Activated T-helper 2 cell treated with anti-CD3 and anti-CD28 coated beads, Interferon-gamma antibody, Interleukin-2, Interleukin-4, amounts not matched to agents 10 μg/mL and 5 μg/mL and 100 μg/mL, durations not matched to agents 14 hours and 24 hours and 36 hours (primary cell): ENCODE data around the gene DBP. TPM values are rescaled to one million over a fixed set of nuclear protein-coding genes. Genes with fewer than 3 reads are reported as not detected.

Source experiments
- DNase-seq: peaks from one replicate; pipeline ENCODE4 v3.0.0; 2021; ENCODE audit warnings: low spot score
- H3K27ac Mint-ChIP-seq: one replicate; pipeline ENCODE4 v1.8.0; 2021; ENCODE audit warnings: mixed read lengths
- H3K27me3 Mint-ChIP-seq: one replicate; pipeline ENCODE4 v1.8.0; 2021; ENCODE audit warnings: low read depth, mixed read lengths
- H3K36me3 Mint-ChIP-seq: one replicate; pipeline ENCODE4 v1.8.0; 2021; ENCODE audit warnings: low read depth, mixed read lengths
- H3K4me1 Mint-ChIP-seq: one replicate; pipeline ENCODE4 v1.8.0; 2021; ENCODE audit warnings: low read depth, mixed read lengths
- H3K4me3 Mint-ChIP-seq: one replicate; pipeline ENCODE4 v1.8.0; 2021; ENCODE audit warnings: low read depth, mild to moderate bottlenecking, moderate library complexity, mixed read lengths
- H3K9me3 Mint-ChIP-seq: one replicate; pipeline ENCODE4 v1.8.0; 2021; ENCODE audit warnings: mixed read lengths
- intact Hi-C: fragments of 100-400 bp; cut with micrococcal nuclease; formaldehyde crosslinking; loops from one replicate; pipeline ENCODE4 v1.15.1; 2023
- total RNA-seq: library from RNA; stranded (reverse); gene quantifications from 2 replicates; pipeline ENCODE4 v1.2.3, GENCODE V29; 2022

The DBP gene
- total RNA-seq, 1 donor from 2014 or later: 7.3 TPM

DNA sequence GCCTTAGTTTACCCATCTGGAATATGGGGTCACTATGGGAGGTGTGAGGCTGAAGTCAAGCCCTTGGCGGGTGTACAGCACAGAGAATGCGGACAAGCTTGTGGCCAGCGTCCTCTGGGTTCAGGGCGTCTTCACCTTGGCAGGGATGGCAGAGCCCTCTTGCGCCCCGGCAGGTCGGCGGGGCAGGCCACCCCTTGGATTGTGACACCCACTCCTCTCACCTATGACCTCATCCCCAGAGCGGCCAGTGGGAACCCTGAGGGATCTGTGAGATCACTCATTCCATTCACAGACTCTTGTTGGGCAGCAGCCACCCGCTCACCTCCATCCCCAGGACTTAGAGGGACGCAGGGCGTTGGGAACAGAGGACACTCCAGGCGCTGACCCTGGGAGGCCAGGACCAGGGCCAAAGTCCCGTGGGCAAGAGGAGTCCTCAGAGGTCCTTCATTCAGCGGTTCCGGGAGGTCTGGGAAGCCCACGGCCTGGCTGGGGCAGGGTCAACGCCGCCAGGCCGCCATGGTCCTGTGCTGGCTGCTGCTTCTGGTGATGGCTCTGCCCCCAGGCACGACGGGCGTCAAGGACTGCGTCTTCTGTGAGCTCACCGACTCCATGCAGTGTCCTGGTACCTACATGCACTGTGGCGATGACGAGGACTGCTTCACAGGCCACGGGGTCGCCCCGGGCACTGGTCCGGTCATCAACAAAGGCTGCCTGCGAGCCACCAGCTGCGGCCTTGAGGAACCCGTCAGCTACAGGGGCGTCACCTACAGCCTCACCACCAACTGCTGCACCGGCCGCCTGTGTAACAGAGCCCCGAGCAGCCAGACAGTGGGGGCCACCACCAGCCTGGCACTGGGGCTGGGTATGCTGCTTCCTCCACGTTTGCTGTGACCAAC is 30.5 kb downstream of the DBP start, which contains the start of gene SPACA4:
Gene SPACA4, plus strand, starts transcription at position 280 of the 896 bp plus-strand sequence. Its CDS starts 237 bp downstream, at position 517.
- no peaks in the 10 kb centered on the region for H3K36me3 Mint-ChIP-seq
- peaks cover 2% of the 10 kb centered on the region for H3K4me1 Mint-ChIP-seq
- H3K27ac Mint-ChIP-seq: no peak within 1 kb of the TSS
- no peak for DNase-seq
- H3K9me3 Mint-ChIP-seq: no peaks in the 10 kb centered on the region
- no peaks in the 10 kb centered on the region for H3K27me3 Mint-ChIP-seq
- intact Hi-C loops: no loop called here
- no peak within 1 kb of the TSS for H3K4me3 Mint-ChIP-seq

DNA sequence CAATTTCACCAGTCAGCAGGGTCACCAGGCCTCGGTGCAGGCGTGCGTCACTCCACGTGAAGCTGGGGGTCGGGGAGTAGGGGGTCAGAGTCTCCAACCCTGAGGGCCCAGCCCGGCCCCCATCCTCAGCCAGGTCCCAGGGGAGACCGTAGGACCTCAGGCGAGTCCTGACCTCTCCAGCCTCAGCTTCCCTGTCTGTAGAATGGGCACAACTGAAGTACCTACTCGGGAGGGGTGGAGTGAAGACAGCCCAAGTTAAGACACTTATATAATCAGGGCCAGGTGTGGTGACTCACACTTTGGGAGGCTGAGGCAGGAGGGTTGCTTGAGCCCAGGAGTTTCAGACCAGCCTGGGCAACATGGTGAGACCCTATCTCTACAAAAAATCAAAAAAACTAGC is 33.3 kb downstream of the DBP start:
- H3K36me3 Mint-ChIP-seq: no peaks in the 10 kb centered on the region
- DNase-seq: no peak
- peaks cover under 1% of the 10 kb centered on the region for H3K4me1 Mint-ChIP-seq
- no peak overlapping the region for H3K4me3 Mint-ChIP-seq
- intact Hi-C loops: no loop called here
- H3K27ac Mint-ChIP-seq: no peak overlapping the region
- no peaks in the 10 kb centered on the region for H3K9me3 Mint-ChIP-seq
- H3K27me3 Mint-ChIP-seq: no peaks in the 10 kb centered on the region

DNA sequence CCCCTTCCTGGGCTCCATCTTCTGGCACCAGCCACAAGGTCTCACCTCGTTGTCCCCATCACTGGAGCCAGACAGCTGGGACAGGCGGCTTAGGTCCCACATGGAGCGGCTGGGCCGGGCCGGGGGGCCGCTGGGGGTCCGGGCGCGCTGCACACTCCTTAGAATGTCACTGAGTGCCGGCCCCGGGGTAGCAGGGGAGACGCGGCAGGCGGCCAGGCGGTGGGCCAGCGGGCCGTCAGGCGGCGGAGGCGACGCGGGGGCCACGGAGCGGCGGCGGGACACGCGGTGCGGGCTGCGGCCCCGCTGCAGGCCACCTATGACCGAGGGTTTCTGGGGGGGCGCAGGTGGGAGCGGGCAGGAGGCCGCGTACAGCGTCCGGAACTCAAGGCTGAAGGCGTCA is 33.7 kb downstream of the DBP start:
- H3K4me1 Mint-ChIP-seq: no peaks in the 10 kb centered on the region
- no peaks in the 10 kb centered on the region for H3K36me3 Mint-ChIP-seq
- intact Hi-C loops: no loop called here
- no peak overlapping the region for H3K27ac Mint-ChIP-seq
- H3K9me3 Mint-ChIP-seq: no peaks in the 10 kb centered on the region
- no peak for DNase-seq
- no peaks in the 10 kb centered on the region for H3K27me3 Mint-ChIP-seq
- no peak overlapping the region for H3K4me3 Mint-ChIP-seq

DNA sequence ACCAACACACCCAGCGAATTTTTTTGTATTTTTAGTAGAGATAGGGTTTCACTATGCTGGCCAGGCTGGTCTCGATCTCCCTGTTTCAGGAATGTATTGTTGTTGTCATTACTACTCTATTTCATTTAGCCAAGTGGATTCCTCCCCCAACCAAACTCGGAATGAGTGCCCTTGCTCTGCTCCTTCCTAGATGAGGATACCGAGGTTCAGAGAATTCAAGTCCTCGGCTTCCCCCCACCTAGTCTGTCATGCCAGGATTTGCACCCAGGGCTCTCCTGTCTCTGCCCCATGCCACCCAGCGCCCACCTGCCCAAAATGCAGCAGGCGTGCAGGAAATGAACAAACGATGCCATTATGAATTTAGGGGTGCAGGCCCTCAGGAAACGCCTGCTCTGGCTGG is 34.2 kb downstream of the DBP start:
- H3K4me1 Mint-ChIP-seq: no peaks in the 10 kb centered on the region
- no peaks in the 10 kb centered on the region for H3K36me3 Mint-ChIP-seq
- no peak for DNase-seq
- H3K9me3 Mint-ChIP-seq: no peaks in the 10 kb centered on the region
- no peaks in the 10 kb centered on the region for H3K27me3 Mint-ChIP-seq
- H3K27ac Mint-ChIP-seq: no peak overlapping the region
- intact Hi-C loops: no loop called here
- no peak overlapping the region for H3K4me3 Mint-ChIP-seq

DNA sequence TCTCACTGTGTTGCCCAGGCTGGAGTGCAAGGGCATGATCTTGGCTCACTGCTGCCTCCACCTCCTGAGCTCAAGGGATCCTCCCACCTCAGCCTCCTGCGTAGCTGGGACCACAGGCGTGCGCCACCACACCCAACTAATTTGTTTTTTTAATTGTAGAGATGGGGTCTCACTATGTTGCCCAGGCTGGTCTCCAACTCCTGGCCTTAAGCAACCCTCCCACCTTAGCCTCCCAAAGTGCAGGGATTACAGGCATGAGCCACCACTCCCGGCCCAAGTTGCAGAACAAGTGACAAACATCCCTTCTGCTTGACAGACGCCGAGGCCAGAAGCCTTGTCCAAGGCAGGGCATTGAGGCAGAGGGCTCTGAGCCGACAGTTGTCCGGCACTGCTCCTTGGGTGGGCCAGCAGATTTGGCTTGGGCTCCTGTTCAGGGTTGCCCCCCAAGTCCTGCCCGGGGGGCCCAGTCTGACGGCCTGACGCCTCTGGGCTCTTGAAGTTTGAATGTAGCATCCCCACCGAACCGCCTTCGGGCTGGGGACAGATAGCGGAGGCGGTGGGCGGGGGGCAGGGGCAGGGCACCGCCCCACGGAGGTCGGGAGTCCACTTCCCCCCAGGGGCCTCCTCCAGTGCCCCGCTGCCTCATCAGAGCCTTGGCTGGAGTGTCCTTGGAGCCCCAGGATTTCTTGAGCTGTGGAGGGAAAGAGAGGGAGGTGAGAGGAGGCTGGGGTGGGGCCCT is 36.3 kb downstream of the DBP start:
- Mint-ChIP-seq H3K9me3 (no peaks in the 10 kb centered on the region), H3K4me3 (no peak overlapping the region), H3K27ac (no peak overlapping the region), H3K27me3 (no peaks in the 10 kb centered on the region), H3K4me1 (peaks cover 4% of the 10 kb centered on the region), H3K36me3 (no peaks in the 10 kb centered on the region)
- no peak for DNase-seq
- intact Hi-C loops: no loop called here

DNA sequence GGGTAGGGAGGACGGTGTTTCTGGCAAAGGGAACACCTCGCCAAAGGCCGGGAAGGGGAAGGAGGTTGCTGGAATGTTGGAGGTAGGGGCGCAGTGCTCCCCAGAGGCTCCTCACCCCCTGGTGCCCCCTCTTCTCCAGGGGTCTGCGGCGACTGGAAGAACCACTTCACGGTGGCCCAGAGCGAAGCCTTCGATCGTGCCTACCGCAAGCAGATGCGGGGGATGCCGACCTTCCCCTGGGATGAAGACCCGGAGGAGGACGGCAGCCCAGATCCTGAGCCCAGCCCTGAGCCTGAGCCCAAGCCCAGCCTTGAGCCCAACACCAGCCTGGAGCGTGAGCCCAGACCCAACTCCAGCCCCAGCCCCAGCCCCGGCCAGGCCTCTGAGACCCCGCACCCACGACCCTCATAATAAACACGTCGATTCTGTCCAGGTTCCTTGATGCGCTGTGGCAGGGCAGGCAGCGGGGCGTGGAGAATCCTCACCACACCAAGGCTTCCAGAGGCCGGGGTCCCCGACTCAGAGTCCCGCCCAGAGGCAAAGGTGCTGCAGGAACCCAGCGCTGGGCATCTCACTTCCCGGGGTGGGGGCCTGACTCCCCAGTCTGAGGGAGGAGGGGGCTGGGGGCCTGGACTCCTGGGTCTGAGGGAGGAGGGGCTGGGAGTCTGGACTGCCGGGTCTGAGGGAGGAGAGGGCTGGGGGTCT is 38.0 kb downstream of the DBP start:
- peaks cover 5% of the 10 kb centered on the region for H3K4me1 Mint-ChIP-seq
- H3K9me3 Mint-ChIP-seq: no peaks in the 10 kb centered on the region
- no peak overlapping the region for H3K27ac Mint-ChIP-seq
- intact Hi-C loops: no loop called here
- no peak for DNase-seq
- no peaks in the 10 kb centered on the region for H3K36me3 Mint-ChIP-seq
- no peaks in the 10 kb centered on the region for H3K27me3 Mint-ChIP-seq
- no peak overlapping the region for H3K4me3 Mint-ChIP-seq

DNA sequence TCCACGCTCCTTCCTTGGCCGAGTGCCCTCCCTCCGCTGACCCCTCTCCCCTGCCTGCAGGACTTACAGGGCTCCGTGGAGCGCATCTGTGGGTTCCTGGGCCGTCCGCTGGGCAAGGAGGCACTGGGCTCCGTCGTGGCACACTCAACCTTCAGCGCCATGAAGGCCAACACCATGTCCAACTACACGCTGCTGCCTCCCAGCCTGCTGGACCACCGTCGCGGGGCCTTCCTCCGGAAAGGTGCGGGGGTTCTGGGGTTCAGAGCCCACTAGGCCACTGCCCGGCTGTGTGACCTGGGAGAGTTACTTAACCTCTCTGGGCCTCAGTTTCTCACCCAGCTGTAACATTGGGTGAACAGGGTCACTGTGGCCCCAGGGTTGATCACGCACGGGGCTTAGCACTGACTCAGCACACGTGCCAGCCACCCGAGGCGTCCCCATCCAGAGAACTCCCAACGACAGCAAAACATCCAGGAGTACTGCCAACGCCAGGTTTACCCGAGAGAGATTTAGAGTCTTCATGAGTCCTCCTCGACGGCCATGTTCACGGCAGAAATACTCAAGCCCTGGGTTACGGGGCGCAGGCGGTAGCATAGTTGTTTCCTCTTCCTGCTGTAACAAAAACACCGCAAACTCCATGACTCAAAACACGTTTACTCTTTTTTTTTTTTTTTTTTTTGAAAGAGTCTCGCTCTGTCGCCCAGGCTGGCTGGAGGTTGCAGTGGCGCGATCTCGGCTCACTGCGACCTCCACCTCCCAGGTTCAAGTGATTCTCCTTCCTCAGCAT is 40.3 kb downstream of the DBP start:
- peaks cover 8% of the 10 kb centered on the region for H3K4me1 Mint-ChIP-seq
- H3K27ac Mint-ChIP-seq: peak overlapping the region; percentile 75
- intact Hi-C loops: no loop called here
- H3K4me3 Mint-ChIP-seq: peak overlapping the region; percentile 76
- no peaks in the 10 kb centered on the region for H3K9me3 Mint-ChIP-seq
- peak; percentile 37 for DNase-seq
- H3K27me3 Mint-ChIP-seq: no peaks in the 10 kb centered on the region
- no peaks in the 10 kb centered on the region for H3K36me3 Mint-ChIP-seq

DNA sequence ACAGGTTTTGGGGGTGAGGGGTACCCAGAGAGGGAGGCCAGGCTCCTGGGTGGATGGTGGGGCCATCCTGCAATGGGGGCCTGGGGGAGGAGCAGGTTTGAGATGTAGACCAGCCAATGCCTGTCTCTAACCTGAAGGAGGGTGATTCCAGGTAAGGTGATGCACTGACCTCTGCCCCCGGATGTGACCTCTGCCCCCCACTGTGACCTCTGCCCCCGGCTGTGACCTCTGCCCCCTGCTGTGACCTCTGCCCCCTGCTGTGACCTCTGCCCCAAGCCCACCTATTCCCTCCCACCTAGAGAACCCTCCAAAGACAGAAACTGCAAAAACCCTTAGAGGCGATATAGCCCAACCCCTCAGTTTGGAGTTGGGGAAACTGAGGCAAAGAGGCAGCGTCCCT is 40.9 kb downstream of the DBP start:
- H3K9me3 Mint-ChIP-seq: no peaks in the 10 kb centered on the region
- H3K27me3 Mint-ChIP-seq: peaks cover 1% of the 10 kb centered on the region
- H3K27ac Mint-ChIP-seq: no peak overlapping the region
- H3K4me1 Mint-ChIP-seq: peaks cover 9% of the 10 kb centered on the region
- intact Hi-C loops: no loop called here
- peak overlapping the region; percentile 76 for H3K4me3 Mint-ChIP-seq
- no peaks in the 10 kb centered on the region for H3K36me3 Mint-ChIP-seq
- no peak for DNase-seq

DNA sequence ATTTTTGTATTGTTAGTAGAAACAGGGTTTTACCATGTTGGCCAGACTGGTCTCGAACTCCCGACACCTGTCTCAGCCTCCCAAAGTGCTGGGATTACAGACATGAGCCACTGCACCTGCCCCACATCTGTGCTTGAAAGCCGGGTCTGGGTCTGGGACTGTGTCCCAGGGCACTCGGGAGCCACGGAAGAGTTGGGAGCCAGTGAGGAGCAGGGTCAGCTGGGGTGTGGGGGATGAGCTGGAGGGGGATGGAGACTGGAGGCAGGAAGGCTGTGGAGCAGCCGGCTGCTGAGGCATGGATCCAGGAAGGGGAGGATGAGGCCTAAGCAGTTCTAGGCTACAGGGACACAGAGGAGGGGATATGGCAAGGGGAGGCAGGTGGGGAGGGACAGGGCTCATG is 41.3 kb downstream of the DBP start:
- H3K9me3 Mint-ChIP-seq: no peaks in the 10 kb centered on the region
- peaks cover 9% of the 10 kb centered on the region for H3K4me1 Mint-ChIP-seq
- H3K27ac Mint-ChIP-seq: no peak overlapping the region

DNA sequence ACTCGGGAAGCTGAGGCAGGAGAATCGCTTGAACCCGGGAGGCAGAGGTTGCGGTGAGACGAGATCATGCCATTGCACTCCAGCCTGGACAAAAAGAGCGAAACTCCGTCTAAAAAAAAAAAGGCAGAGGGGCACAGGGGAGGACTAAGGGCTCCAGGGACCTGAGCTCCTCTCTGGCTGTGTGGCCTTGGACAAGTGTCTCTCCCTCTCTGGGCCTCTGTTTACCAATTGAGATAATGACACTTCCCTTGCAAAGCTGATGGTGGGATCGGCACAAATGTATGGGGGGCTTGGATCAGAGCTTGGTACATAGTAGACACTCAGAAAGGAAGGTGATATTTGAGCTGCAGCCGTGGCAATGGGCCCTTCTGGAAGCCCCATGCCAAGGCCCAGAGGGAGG is 42.0 kb downstream of the DBP start:
- Mint-ChIP-seq H3K9me3 (no peaks in the 10 kb centered on the region), H3K4me3 (peak overlapping the region; percentile 70), H3K27ac (peak overlapping the region; percentile 64), H3K4me1 (peaks cover 9% of the 10 kb centered on the region), H3K36me3 (no peaks in the 10 kb centered on the region), H3K27me3 (peaks cover 1% of the 10 kb centered on the region)
- intact Hi-C loops: no loop called here
- no peak for DNase-seq

More for the DNA sequence above, 41.3 kb downstream of the DBP start:
- no peaks in the 10 kb centered on the region for H3K36me3 Mint-ChIP-seq
- H3K27me3 Mint-ChIP-seq: peaks cover 1% of the 10 kb centered on the region
- H3K4me3 Mint-ChIP-seq: peak overlapping the region; percentile 76
- intact Hi-C loops: no loop called here
- no peak for DNase-seq

DNA sequence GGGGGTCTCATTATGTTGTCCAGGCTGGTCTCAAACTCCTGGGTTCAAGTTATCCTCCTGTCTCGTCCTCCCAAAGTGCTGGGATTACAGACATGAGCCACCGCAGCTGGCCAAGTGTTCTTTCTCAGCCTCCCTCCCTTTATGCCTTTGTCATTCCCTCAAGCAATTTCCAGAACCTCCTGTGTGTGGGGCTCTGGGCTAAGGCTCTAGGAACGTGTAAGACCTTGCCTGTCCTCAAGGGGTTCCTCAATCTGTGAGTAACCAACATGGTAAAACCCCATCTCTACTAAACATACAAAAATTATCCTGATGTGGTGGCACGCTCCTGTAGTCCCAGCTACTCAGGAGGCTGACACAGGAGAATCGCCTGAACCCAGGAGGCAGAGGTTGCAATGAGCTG is 46.2 kb downstream of the DBP start:
- Mint-ChIP-seq H3K27ac (no peak overlapping the region), H3K27me3 (peaks cover 1% of the 10 kb centered on the region), H3K4me3 (no peak overlapping the region), H3K4me1 (peaks cover 17% of the 10 kb centered on the region), H3K36me3 (peaks cover 4% of the 10 kb centered on the region), H3K9me3 (no peaks in the 10 kb centered on the region)
- no peak for DNase-seq
- intact Hi-C loops: no loop called here

DNA sequence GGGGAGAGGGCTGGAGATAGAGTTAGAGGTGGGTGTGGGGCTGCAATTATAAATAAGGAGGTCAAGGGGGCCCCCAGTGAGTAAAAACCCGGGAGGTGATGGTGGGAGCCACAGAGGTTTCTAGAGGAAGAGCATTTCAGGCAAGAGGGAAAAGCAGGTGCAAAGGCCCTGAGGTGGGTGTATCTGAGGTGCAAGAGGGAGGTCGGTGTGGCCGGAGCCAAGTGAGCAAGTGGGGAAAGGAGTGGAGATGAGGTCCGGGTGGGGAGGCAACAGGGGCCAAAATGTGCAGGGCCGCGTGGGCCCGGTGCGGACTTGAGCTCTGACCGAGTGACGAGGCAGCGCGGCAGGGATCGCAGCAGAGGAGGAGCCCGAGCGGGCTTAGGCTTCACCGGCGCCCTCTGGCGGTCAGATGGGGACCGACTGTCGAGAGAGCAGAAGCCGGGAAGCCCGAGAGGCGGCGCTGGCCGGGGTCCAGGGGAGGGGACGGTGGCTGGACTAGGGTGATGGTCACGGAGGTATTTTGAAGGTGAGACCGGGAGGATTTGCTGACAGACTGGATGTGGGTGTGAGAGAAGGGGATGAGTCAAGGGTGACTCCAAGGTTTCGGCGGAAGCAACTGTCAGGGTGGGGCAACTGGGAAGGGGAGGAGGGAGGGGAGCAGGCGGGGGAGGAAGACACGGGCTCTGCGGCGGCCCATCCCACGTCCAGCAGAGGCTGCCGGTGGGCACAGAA is 48.3 kb downstream of the DBP start:
- Mint-ChIP-seq H3K27ac (peak overlapping the region; percentile 52), H3K9me3 (no peaks in the 10 kb centered on the region), H3K36me3 (peaks cover 8% of the 10 kb centered on the region), H3K4me1 (peaks cover 22% of the 10 kb centered on the region), H3K27me3 (peaks cover 4% of the 10 kb centered on the region), H3K4me3 (peak overlapping the region; percentile 72)
- intact Hi-C loops: no loop called here
- DNase-seq: peak; percentile 80
